GM19455 (cell line): ENCODE results near the gene FAAP20.
"Not testable (repeated sequence)": the region's sequence is repeated elsewhere in the genome, so short reads cannot be mapped to it uniquely, and the experiment has no call there.

Experiments
- ATAC-seq: cut with Tn5 transposase; IDR thresholded peaks from one replicate; pipeline ENCODE4 v1.9.1; 2021; ENCODE audit not compliant: unreplicated experiment

Gene FAAP20

DNA sequence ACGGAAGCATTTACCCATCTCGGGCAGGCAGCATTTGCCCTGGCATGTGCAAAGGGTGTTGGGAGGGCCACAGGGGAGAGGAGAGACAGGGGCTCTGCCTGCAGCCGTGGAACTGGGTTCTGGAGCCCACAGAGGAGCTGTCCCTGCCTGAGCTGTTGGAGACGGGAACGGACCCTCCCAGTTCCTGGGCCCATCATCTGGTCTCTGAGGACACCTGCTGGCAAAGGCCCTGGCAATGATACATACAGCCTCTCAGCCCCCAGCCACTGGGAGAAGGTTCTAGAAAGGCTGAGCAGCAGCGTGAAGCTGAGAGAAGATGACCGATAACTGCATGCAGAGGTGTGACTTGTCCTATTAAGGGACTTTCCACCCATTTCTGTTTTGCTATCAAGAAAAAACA is 31.4 kb downstream of the FAAP20 start:
- ATAC-seq: no peak

DNA sequence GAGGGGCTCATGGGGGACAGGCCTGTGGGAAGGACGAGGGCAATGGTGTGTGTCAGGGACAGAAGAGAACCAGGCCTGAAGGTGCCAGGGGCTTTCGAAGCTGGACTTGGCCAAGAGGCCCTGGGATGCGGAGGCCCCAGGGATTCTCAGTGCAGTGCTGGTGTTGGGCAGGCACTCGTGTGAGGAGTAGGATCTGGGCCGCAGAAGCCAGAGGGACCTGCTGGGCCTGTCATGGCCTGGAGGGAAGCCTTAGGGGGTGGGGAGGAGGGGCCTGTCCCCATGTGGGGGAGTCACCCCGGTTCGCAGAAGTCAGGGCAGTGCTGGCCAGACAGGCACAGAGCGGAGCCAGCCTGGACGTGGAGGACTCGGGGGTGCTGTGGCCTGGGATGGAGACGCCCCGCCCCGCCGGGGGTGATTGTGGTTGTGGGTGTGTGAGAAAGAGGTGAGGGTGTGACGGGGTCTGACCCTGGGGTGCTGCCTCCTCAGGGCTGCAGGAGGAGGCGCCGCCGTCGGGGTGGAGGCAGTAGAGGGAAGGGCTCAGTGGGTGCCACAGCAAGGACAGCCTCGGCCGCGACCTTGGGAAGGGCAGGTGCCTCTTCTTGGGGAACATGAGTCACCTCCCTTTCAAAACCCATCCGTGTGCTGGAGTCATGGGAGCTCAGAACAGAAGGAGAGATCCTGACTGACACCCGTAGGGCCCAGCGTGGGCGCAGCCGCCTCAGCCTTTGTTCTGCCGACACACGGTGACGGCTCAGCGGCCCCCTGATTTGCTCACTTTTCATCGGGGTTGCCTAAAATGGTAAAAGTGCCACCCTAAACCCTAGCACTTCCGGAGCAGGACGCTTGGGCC is 33.9 kb downstream of the FAAP20 start:
- ATAC-seq: no peak

DNA sequence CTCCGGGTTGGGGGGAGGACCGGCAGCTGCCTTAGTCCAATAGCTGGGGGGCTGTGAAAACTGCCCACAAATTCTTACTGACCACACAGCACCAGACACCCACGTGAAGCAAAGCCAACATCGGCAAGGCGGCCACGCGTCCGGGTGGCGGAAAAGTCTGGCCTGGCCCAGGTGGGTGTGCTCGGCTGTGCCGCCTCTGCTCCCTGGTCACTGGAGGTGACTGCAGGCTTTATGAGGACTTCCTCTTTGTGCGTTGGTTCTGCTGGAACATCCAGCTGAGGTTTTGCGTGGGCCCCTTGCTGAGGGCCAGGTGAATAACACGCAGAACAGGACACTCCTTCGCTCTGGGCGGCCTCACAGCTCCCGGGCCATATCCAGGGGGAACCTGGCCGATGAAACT is 35.4 kb downstream of the FAAP20 start:
- ATAC-seq: no peak

GRCh38 chr1:2158272-2158671 is 36.3 kb downstream of the FAAP20 start:
- no peak for ATAC-seq

DNA sequence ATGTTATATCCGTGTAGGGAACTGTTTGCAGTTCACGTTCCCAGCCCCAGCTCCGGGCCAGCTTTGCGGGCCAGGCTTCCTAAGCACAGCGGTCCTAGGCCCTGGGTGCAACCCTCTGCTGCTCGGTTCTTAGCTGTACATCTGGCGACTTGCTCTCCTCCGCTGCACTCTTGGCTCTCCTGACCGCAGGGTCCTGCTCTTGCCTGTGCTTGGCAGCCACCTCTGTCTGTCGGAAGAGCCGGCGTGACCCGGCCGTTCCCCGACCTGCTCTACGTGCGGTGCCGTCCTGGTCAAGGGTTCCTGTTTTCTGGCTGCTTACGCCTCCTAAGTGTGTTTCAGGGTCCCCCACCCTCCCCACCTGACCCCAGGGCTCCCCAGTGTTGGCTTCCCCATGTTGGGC is 36.7 kb downstream of the FAAP20 start:
- ATAC-seq: no peak

DNA sequence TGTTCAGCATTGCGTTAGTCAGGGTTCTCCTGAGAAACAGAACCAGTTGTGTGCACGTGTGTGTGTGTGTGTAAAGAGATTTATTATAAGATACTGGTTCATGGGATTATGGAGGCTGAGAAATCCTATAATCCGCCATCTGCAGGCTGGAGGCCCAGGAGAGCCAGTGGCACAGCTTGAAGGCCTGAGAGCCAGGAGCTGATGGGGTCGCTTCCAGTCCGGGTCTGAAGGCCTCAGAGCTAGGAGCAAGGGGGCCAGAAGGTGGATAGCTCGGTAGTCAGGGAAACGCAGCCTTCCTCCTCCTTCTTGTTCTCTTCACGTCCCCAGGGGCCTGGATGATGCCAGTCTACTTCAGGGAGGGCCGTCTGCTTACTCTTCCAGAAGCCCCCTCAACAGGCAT is 37.7 kb downstream of the FAAP20 start:
- no peak for ATAC-seq

- no peak for ATAC-seq
Measured at GRCh38 chr1:2155788-2156187, 38.8 kb downstream of the FAAP20 start.

GRCh38 chr1:2155147-2155598 is 39.4 kb downstream of the FAAP20 start:
- ATAC-seq: no peak

DNA sequence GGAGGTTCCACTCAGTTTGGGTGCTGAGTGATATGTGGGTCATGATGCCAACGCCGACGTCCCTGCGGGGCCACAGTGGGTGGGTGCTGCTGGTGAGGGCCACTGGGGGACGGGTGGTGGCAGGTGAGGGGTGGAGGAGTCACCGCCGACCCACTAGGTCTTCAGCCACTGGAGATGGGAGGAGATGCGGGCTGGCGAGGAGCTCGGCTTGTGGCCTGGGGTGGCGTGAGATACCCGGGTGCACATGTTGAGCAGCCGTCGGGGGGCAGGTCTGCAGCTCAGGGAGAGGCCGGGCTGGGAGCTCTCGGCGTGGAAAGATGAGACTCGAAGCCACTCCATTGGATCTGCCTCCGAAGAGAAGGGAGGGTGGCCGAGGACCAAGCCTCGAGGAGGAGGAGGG is 40.5 kb downstream of the FAAP20 start:
- no peak for ATAC-seq

DNA sequence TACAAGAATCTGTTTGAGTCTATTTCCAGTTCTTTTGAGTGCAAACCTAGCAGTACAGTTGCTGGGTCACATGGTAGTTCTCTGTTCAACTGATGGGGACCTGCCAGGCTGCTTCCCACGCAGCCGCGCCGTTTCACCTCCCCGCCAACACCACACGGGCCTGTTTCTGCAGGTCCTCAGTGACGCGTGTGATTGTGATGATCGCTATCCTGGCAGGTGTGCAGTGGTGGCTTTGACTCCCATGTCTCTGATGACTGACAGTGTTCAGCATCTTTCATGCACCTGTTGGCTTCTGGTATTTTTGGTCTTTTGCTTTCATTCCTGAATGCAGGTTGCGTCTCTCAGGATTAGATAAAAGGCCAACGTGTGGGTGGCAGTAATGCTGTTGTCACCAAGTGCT is 41.6 kb downstream of the FAAP20 start:
- ATAC-seq: no peak

GRCh38 chr1:2151911-2152310 is 42.7 kb downstream of the FAAP20 start:
- no peak for ATAC-seq

DNA sequence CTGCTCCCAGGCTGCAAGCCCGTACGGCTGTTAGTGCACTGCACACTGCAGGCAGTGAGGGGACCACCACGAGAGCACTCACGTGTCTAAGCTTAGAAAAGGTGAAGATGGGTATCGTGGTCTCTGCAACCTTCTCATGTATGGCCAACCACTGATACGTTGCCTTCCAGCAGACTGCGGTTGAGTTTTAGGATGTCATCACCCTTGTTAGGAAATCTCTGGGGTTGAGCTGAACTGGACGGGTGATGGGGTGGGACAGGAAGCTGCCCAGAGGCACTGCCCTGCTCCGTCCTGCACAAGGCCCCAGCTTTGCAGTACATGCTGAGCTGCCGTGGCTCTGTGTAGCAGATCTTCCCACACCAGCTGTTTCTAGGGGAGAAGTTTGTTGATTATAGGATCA is 43.3 kb downstream of the FAAP20 start:
- ATAC-seq: no peak

DNA sequence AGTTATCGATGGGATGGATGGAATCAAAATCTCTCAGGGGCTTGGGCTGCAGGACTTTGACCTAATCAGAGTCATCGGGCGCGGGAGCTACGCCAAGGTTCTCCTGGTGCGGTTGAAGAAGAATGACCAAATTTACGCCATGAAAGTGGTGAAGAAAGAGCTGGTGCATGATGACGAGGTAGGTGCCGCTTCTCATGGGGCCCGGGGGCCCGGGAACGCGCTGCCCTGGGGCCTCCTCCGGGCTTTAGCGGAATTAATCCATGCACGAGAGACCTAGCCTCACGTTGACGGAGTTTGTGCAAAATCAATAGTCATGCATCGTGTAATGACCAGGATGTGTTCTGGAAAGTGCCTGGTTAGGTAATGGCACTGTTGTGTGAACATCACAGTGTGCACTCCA is 43.8 kb downstream of the FAAP20 start:
- no peak for ATAC-seq

DNA sequence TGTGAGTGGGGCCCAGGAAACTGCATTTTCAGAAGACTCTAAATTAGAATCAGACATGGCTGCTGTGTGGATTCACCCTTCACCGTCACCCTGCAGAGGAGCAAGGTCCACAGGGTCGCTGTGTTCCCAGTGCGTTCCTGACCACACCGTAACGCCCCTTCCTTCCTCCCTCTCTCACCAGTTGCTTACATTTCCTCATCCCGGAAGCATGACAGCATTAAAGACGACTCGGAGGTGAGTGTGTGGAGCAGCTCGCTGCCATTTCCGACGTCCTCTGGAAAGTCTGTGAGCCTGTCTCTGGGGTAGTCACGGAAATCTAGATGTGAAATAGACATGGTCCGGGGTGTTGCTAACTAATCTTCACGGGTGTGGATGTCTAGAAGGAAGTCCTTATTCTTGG is 45.9 kb downstream of the FAAP20 start:
- ATAC-seq: no peak

GRCh38 chr1:2147869-2148268 is 46.7 kb downstream of the FAAP20 start:
- not testable (repeated sequence) for ATAC-seq

DNA sequence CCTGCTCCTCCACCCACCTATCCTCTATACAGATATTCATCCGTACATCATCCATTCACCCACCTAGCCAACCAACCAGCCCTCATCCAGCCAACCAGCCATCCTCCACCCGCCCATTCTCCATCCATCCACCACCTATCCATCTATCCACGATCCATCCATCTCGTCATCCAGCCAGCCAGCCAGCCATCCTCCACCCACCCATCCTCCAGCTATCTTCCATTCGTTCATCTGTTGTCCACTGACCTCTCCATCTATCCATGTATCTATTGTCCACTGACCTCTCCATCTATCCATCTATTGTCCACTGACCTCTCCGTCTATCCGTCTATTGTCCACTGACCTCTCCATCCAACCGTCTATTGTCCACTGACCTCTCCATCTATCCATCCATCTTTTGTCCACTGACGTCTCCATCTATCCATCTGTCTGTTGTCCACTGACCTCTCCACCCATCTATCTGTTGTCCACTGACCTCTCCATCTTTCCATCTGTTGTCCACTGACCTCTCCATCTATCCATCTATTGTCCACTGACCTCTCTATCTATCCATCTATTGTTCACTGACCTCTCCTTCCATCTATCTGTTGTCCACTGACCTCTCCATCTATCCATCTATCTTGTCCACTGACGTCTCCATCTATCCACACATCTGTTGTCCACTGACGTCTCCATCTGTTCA is 47.6 kb downstream of the FAAP20 start:
- no peak for ATAC-seq

DNA sequence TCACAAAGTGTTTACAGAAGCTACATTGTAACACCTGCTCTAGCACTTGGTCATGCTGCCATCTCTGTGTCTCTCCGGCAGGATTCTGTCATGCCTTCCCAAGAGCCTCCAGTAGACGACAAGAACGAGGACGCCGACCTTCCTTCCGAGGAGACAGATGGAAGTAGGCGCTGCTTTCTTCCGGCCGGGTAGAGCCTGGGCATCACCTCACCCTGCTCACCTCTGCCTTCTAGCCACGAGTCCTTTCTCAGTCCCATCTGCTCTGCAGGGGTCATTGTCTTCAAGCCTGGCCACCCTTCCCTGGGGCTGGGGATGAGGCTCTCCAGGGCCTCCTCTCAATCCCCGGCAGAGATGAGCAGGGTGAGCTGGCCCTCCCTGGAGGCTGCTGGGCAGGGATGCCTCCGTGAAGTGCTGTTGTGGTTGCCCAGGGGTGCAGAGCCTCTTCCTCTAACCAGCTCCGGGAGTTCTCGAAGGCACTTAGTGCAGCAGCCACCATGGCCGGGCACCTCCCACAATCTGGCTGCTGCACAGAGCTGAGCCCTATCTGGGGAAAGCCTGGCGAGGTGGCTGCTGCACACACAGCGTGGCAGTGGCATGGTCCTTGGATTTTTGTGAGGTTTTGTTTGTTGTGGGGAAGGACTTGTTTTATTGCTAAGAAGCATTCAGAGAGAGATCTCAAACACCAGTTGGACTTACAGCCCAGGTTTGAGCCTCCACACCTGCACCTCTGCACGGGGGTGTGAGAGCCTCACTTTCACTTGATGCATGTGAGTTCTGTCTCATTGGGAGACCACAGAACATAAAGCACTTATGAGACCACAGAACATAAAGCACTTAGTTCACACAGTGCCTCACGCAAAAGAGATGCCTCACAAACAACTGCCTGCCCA is 48.4 kb downstream of the FAAP20 start:
- ATAC-seq: no peak

GRCh38 chr1:2144501-2145090 is 50.0 kb downstream of the FAAP20 start:
- ATAC-seq: no peak

GRCh38 chr1:2143814-2144500 is 50.6 kb downstream of the FAAP20 start:
- no peak for ATAC-seq

DNA sequence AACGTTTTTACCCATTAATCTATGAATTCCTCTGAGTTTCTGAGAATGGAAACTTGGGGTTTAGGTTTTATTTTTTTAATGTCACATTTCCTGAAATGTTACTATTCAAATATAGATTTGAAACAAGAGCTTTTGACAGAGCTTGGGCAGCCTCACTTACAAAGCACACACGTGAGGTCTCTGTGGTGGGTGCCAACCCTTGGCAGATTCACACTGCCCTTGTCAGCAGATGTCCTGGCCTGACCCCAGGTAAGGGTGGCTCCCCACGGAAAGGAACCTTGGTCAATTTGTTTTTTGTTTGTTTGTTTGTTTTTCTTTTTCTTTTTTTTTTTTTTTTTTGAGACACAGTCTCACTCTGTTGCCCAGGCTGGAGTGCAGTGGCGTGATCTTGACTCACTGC is 53.5 kb downstream of the FAAP20 start:
- no peak for ATAC-seq
